Hepatocyte (in vitro differentiated cells): ENCODE results near the gene ALDH18A1.

ENCODE experiments used
- EZH2 ChIP-seq: fragments of 200-600 bp; sonication (generic); IDR thresholded peaks from 2 replicates; pipeline ENCODE4 v1.6.1; 2016; ENCODE audit warnings: antibody characterized with exemption, mild to moderate bottlenecking, borderline replicate concordance
- TF ChIP-seq, protein P1 (sequence below): fragments of 200-600 bp; sonication (generic); IDR thresholded peaks from 2 replicates; pipeline ENCODE4 v1.5.1; 2016; ENCODE audit warnings: antibody characterized with exemption, mild to moderate bottlenecking; ENCODE audit not compliant: poor library complexity

DNA sequence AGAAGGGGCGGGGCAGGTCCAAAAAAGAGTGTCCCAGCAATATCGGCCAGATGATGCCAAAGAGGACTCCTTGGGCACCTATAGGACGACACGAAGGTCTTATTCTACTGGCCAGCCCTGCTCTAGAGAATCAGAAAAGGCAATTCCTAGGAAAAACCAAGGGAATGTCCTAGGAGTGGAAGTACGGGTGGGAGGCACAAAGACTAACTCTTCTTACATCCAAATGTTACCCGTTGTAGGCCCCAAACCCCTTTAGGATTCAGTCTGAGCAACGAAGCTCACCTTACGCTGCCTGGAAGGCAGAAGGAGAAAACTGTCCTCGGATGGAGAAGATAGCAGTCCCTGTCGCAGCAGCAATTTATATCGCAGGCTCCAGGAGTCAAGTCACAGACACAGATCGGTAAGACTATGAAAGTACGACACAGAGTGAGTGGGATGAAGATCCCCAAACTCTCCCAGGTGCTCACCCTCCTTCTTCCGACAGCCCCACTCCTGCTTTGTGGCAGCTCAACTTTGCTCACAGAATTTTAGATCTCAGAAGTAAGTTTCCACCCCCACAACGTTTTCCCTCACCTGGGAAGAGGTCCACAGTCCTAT, 36.7 kb upstream of the ALDH18A1 start:
- no peak for TF ChIP-seq EZH2
- TF ChIP-seq, protein P1, sequence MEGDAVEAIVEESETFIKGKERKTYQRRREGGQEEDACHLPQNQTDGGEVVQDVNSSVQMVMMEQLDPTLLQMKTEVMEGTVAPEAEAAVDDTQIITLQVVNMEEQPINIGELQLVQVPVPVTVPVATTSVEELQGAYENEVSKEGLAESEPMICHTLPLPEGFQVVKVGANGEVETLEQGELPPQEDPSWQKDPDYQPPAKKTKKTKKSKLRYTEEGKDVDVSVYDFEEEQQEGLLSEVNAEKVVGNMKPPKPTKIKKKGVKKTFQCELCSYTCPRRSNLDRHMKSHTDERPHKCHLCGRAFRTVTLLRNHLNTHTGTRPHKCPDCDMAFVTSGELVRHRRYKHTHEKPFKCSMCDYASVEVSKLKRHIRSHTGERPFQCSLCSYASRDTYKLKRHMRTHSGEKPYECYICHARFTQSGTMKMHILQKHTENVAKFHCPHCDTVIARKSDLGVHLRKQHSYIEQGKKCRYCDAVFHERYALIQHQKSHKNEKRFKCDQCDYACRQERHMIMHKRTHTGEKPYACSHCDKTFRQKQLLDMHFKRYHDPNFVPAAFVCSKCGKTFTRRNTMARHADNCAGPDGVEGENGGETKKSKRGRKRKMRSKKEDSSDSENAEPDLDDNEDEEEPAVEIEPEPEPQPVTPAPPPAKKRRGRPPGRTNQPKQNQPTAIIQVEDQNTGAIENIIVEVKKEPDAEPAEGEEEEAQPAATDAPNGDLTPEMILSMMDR, result no peak
